PC-9 (cell line): ENCODE measurements around the gene ZNF45.

Experiments used
- EZH2 ChIP-seq: fragments of 200-600 bp; sonication (generic); IDR thresholded peaks from 2 replicates; pipeline ENCODE4 v1.8.0; 2017; ENCODE audit warnings: antibody characterized with exemption, low read depth
- TF ChIP-seq, protein P1 (sequence below): fragments of 200-600 bp; sonication (generic); conservative IDR thresholded peaks from 2 replicates; pipeline ENCODE4 v1.6.1; 2017; ENCODE audit warnings: mixed run types, antibody characterized with exemption, mild to moderate bottlenecking, moderate library complexity

- TF ChIP-seq, protein P1, sequence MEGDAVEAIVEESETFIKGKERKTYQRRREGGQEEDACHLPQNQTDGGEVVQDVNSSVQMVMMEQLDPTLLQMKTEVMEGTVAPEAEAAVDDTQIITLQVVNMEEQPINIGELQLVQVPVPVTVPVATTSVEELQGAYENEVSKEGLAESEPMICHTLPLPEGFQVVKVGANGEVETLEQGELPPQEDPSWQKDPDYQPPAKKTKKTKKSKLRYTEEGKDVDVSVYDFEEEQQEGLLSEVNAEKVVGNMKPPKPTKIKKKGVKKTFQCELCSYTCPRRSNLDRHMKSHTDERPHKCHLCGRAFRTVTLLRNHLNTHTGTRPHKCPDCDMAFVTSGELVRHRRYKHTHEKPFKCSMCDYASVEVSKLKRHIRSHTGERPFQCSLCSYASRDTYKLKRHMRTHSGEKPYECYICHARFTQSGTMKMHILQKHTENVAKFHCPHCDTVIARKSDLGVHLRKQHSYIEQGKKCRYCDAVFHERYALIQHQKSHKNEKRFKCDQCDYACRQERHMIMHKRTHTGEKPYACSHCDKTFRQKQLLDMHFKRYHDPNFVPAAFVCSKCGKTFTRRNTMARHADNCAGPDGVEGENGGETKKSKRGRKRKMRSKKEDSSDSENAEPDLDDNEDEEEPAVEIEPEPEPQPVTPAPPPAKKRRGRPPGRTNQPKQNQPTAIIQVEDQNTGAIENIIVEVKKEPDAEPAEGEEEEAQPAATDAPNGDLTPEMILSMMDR = no peak
- no peak for TF ChIP-seq EZH2
These were observed 1.1 kb upstream of the ZNF45 start for GRCh38 chr19:43936188-43936587.
